Parathyroid adenoma (tissue), 2 donors: ENCODE results near the gene PCDHGB6.

Source experiments
- H2AFZ ChIP-seq: fragments of 300-600 bp; sonication (generic); one replicate; pipeline ENCODE4 v1.7.0; 2017; ENCODE audit warnings: antibody characterized with exemption, mild to moderate bottlenecking
- H3K27ac ChIP-seq: fragments of 300-600 bp; sonication (generic); one replicate; pipeline ENCODE4 v1.7.0; 2017
- H3K27me3 ChIP-seq: fragments of 300-600 bp; sonication (generic); one replicate; pipeline ENCODE4 v1.7.0; 2017; ENCODE audit warnings: low read length; ENCODE audit not compliant: control insufficient read depth, insufficient read depth
- H3K36me3 ChIP-seq: fragments of 300-600 bp; sonication (generic); one replicate; pipeline ENCODE4 v1.7.0; 2017; ENCODE audit warnings: low read length; ENCODE audit not compliant: control insufficient read depth, insufficient read depth
- H3K4me1 ChIP-seq: fragments of 300-600 bp; sonication (generic); one replicate; pipeline ENCODE4 v1.7.0; 2017; ENCODE audit warnings: control low read depth
- H3K4me2 ChIP-seq: fragments of 300-600 bp; sonication (generic); one replicate; pipeline ENCODE4 v1.7.0; 2017; ENCODE audit warnings: low read length
- H3K4me3 ChIP-seq: fragments of 300-600 bp; sonication (generic); one replicate; pipeline ENCODE4 v1.7.0; 2017; ENCODE audit warnings: low read depth, low read length
- H3K79me2 ChIP-seq: fragments of 300-600 bp; sonication (generic); one replicate; pipeline ENCODE4 v1.7.0; 2017; ENCODE audit warnings: control low read depth
- H3K9ac ChIP-seq: fragments of 300-600 bp; sonication (generic); one replicate; pipeline ENCODE4 v1.7.0; 2017; ENCODE audit warnings: mild to moderate bottlenecking
- H3K9me3 ChIP-seq: fragments of 300-600 bp; sonication (generic); one replicate; pipeline ENCODE4 v1.7.0; 2017; ENCODE audit warnings: low read length; ENCODE audit not compliant: control insufficient read depth
- CTCF ChIP-seq: fragments of 300-600 bp; sonication (generic); IDR thresholded peaks from one replicate; pipeline ENCODE4 v1.7.0; 2017; ENCODE audit warnings: antibody characterized with exemption, mild to moderate bottlenecking
- donor health status: primary hyperparathyroidism.

The PCDHGB6 gene

GRCh38 chr5:141366016-141366896 is 41.6 kb upstream of the PCDHGB6 start:
- H3K4me3 ChIP-seq, result no peak overlapping the region
- H3K4me1 ChIP-seq, result no peaks in the 10 kb centered on the region
- no peak overlapping the region for H3K9ac ChIP-seq
- H3K9me3 ChIP-seq, result peaks cover 5% of the 10 kb centered on the region
- no peaks in the 10 kb centered on the region for H3K79me2 ChIP-seq
- H2AFZ ChIP-seq, result no peak overlapping the region
- TF ChIP-seq CTCF, result no peak
- no peak overlapping the region for H3K4me2 ChIP-seq
- H3K27ac ChIP-seq, result no peak overlapping the region
- peaks cover 2% of the 10 kb centered on the region for H3K36me3 ChIP-seq
- H3K27me3 ChIP-seq, result no peaks in the 10 kb centered on the region

GRCh38 chr5:141369994-141370848 is 37.6 kb upstream of the PCDHGB6 start, which contains the start of gene PCDHGB3:
Gene PCDHGB3 (plus strand): TSS chr5:141370242. CDS start chr5:141370395, 153 bp downstream.
- peak within 1 kb of the TSS; percentile 48 for H2AFZ ChIP-seq
- no peak within 1 kb of the TSS for H3K9ac ChIP-seq
- H3K27ac ChIP-seq, result peak within 1 kb of the TSS; percentile 30
- H3K9me3 ChIP-seq, result peaks cover 13% of the 10 kb centered on the region
- no peaks in the 10 kb centered on the region for H3K79me2 ChIP-seq
- H3K36me3 ChIP-seq, result no peaks in the 10 kb centered on the region
- no peaks in the 10 kb centered on the region for H3K4me1 ChIP-seq
- H3K4me3 ChIP-seq, result no peak within 1 kb of the TSS
- no peak within 1 kb of the TSS for H3K4me2 ChIP-seq
- H3K27me3 ChIP-seq, result no peaks in the 10 kb centered on the region
- peak; percentile 46 for TF ChIP-seq CTCF

GRCh38 chr5:141371572-141372475 is 36.0 kb upstream of the PCDHGB6 start:
- no peak overlapping the region for H3K27ac ChIP-seq
- no peak overlapping the region for H3K4me3 ChIP-seq
- no peaks in the 10 kb centered on the region for H3K27me3 ChIP-seq
- H3K4me2 ChIP-seq, result no peak overlapping the region
- no peaks in the 10 kb centered on the region for H3K36me3 ChIP-seq
- no peak overlapping the region for H3K9ac ChIP-seq
- H3K9me3 ChIP-seq, result peaks cover 13% of the 10 kb centered on the region
- no peaks in the 10 kb centered on the region for H3K79me2 ChIP-seq
- no peaks in the 10 kb centered on the region for H3K4me1 ChIP-seq
- no peak for TF ChIP-seq CTCF
- no peak overlapping the region for H2AFZ ChIP-seq

- Histone ChIP-seq H2AFZ (peak within 1 kb of the TSS; percentile 38), H3K36me3 (no peaks in the 10 kb centered on the region), H3K4me3 (peak within 1 kb of the TSS; percentile 35), H3K27ac (peak within 1 kb of the TSS; percentile 16), H3K27me3 (no peaks in the 10 kb centered on the region), H3K79me2 (no peaks in the 10 kb centered on the region), H3K4me1 (no peaks in the 10 kb centered on the region), H3K9me3 (peaks cover 13% of the 10 kb centered on the region), H3K4me2 (no peak within 1 kb of the TSS), H3K9ac (no peak within 1 kb of the TSS)
- no peak for TF ChIP-seq CTCF
Observed at GRCh38 chr5:141373673-141374317, 34.0 kb upstream of the PCDHGB6 start, which contains the start of gene PCDHGA6. Gene PCDHGA6 (plus strand): TSS chr5:141373891. CDS start chr5:141374084, 193 bp downstream.
